ENCODE data around the gene PDE11A.

DNA sequence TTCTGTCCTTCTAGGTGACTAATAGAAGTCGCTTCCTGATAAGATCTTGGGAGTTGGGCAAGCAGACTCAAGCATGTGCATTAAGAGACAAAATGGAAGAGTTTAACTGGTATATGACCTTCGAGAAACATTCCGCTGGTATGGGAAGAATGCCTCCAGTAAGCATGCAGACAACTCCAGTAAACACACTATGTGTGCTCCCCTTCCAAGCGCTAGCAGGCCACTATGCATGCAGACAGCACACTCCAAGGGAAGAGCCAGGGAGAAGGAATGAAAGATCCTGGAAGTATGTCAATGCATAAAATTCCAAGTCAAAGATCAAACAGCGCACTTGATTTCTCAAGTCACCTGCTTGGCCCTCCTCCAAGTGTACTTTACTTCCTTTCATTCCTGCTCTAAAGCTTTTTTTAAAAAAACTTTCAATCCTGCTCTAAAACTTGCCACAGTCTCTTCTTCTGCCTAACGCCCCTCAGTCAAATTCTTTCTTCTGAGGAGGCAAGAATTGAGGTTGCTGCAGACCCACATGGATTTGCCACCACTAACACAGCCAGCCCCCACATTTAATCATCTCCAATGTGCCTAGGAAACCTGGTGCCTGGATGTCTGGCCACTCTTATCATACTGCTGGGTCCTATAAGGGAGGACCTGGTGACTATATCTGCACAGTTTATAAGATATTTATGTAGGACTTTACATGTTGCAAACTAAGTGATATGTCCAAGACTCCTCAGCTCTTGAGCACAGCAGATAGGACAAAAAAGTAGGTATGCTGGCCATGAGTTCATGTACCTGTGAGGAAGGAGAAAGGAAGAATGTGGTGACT, 239.8 kb downstream of the PDE11A start:
- TF ChIP-seq POLR2AphosphoS5 (IDR thresholded peaks at IDR 0.05; ENCODE audit: low read depth, low read length) = no peak
- TF ChIP-seq POLR2A (IDR thresholded peaks at IDR 0.05; ENCODE audit: low read depth, low read length) = no peak
- TF ChIP-seq TAF1 (IDR thresholded peaks at IDR 0.05; ENCODE audit: borderline replicate concordance, low read depth, low read length) = no peak

Measured in GM12892 (cell line).